Stimulated activated CD8-positive, alpha-beta memory T cell treated with anti-CD3 and anti-CD28 coated beads, Interleukin-7, amount 100 ng/mL, for 48 hours (primary cell): ENCODE measurements around the gene GABRB3.

Source experiments
- DNase-seq, 2 donors: peaks; one replicate each; pipeline ENCODE4 v3.0.0-alpha.2; 2020; ENCODE audit warnings: low read depth in 1 of 2; ENCODE audit errors: extremely low read depth in 1 of 2

The GABRB3 gene

GRCh38 chr15:26679927-26680326 is 92.9 kb downstream of the GABRB3 start:
- no peak for DNase-seq

- DNase-seq, result no peak
Measured at GRCh38 chr15:26676115-26676514, 96.8 kb downstream of the GABRB3 start.

GRCh38 chr15:26674467-26674866 is 98.4 kb downstream of the GABRB3 start:
- no peak for DNase-seq

- no peak for DNase-seq
Measured at GRCh38 chr15:26673445-26673844, 99.4 kb downstream of the GABRB3 start.

GRCh38 chr15:26670116-26670515 is 102.8 kb downstream of the GABRB3 start:
- DNase-seq, result no peak

- no peak for DNase-seq
Measured at GRCh38 chr15:26667222-26667988, 105.5 kb downstream of the GABRB3 start.

GRCh38 chr15:26665957-26666791 is 106.7 kb downstream of the GABRB3 start:
- DNase-seq, result no peak

GRCh38 chr15:26662283-26662682 is 110.6 kb downstream of the GABRB3 start:
- DNase-seq, result no peak

- DNase-seq, result no peak
Measured at GRCh38 chr15:26661748-26662147, 111.1 kb downstream of the GABRB3 start.

GRCh38 chr15:26661107-26661506 is 111.8 kb downstream of the GABRB3 start:
- no peak for DNase-seq

GRCh38 chr15:26660241-26660640 is 112.6 kb downstream of the GABRB3 start:
- DNase-seq, result no peak

- no peak for DNase-seq
Measured at GRCh38 chr15:26658290-26658689, 114.6 kb downstream of the GABRB3 start.

GRCh38 chr15:26656080-26656479 is 116.8 kb downstream of the GABRB3 start:
- DNase-seq, result no peak

GRCh38 chr15:26651909-26652308 is 121.0 kb downstream of the GABRB3 start:
- no peak for DNase-seq

GRCh38 chr15:26648676-26649075 is 124.2 kb downstream of the GABRB3 start:
- no peak for DNase-seq

GRCh38 chr15:26644948-26645347 is 127.9 kb downstream of the GABRB3 start:
- no peak for DNase-seq

- DNase-seq, result no peak
Measured at GRCh38 chr15:26641144-26641543, 131.7 kb downstream of the GABRB3 start.

- no peak for DNase-seq
Measured at GRCh38 chr15:26640601-26641000, 132.3 kb downstream of the GABRB3 start.

GRCh38 chr15:26639966-26640365 is 132.9 kb downstream of the GABRB3 start:
- no peak for DNase-seq

- no peak for DNase-seq
Measured at GRCh38 chr15:26635614-26636013, 137.3 kb downstream of the GABRB3 start.

GRCh38 chr15:26635105-26635504 is 137.8 kb downstream of the GABRB3 start:
- no peak for DNase-seq

- no peak for DNase-seq
Measured at GRCh38 chr15:26634319-26634718, 138.5 kb downstream of the GABRB3 start.
